GM19043 (cell line): Measurements from ENCODE around the gene CRIM1.
A peak's percentile ranks its signal among the peaks of the same experiment; 100 is the strongest.
"Not testable (repeated sequence)": the region's sequence is repeated elsewhere in the genome, so short reads cannot be mapped to it uniquely, and the experiment has no call there.

ENCODE experiments used
- ATAC-seq: cut with Tn5 transposase; IDR thresholded peaks from one replicate; pipeline ENCODE4 v1.9.1; 2021; ENCODE audit warnings: low read depth; ENCODE audit not compliant: unreplicated experiment

The CRIM1 gene

DNA sequence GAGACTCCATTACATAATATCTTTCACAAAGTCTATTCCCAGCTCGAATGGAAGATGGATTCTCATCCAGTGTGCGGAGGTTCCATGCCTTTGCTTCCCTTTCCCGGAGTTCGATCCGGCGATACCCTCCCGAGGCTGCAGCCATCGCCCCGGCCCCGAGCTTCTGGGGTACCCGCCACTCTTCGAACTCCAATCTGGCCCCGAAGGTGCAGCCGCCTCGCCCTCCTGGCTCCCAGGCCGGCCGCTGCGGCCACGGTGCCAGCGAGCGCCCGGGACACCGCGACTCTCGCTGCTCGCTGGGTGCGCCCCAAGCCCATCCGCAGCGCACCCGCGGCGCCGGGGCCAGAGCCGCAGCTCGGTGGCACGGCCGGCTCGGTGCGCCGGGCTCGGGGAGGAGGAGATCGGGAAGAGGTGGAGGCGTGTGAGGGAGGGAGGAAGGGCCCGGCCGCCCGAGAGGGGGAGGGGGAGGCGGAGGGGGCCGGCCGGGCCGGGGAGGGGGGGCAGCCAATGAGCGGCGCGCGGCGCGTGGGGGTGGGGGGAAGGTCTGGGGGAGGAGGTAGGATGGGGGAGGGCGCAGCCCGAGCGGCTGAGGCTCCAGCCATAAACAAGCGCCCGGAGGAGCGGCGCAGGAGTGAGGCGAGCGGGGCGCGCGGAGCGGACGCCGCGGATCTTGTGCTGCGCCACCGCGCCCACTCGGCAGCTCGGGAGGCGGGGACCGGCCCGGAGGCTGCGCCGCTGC, at the start of gene CRIM1:
Gene CRIM1, plus strand, starts transcription at position 628 of the 739 bp plus-strand sequence. CDS start 515 bp downstream, outside the sequence.
- ATAC-seq = peak; percentile 35

DNA sequence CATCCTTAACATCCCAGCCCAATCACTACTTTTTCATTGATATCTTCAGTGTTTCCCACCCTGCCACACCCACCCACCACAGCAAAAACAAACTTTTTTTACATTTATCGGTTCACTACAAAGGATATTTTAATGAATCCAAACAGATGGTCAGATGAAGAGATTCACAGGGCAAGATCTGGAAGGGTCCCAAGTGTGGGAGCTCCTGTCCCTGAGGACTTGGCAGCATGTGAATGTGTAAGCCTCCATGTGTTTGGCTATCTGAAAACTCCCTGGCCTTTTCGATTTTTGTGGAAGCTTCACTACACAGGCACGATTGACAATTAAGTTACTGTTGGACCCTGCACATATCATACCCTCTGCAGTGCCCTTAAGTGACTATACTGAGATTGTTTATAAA, 48.1 kb upstream of the CRIM1 start:
- no peak for ATAC-seq

DNA sequence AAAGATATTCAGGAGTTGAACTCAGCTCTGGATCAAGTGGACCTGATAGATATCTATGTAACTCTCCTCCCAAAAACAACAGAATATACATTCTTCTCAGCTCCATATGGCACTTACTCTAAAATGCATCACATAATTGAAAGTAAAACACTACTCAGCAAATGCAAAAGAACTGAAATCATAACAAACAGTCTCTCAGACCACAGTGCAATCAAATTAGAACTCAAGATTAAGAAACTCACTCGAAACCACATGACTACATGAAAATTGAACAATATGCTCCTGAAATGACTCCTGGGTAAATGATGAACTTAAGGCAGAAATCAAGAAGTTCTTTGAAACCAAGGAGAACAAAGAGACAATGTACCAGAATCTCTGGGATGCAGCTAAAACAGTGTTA, 45.1 kb upstream of the CRIM1 start:
- not testable (repeated sequence) for ATAC-seq

GRCh38 chr2:36318547-36318946, 37.0 kb upstream of the CRIM1 start:
- no peak for ATAC-seq

GRCh38 chr2:36322108-36322507, 33.5 kb upstream of the CRIM1 start:
- ATAC-seq = no peak

DNA sequence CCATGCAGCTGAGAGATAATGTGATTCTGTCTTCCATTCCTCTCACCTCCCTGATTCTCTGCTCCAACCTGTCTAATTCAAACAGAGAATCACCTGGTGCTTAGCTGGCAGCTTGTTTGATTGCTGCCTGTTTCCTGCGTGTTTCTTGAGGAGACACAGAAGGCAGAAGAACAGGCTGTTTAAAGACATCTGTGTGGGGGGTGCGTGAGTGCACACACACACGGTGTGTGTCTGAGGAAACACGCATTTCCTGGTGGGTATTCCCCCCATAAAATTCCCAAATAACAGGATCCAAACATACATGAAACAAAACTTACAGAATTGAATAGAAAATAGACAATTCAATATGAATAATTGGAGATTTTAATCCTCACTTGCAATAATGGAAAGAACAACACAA, 29.3 kb upstream of the CRIM1 start:
- ATAC-seq = no peak

- ATAC-seq = no peak
Measured at GRCh38 chr2:36329251-36329650, 26.3 kb upstream of the CRIM1 start.

DNA sequence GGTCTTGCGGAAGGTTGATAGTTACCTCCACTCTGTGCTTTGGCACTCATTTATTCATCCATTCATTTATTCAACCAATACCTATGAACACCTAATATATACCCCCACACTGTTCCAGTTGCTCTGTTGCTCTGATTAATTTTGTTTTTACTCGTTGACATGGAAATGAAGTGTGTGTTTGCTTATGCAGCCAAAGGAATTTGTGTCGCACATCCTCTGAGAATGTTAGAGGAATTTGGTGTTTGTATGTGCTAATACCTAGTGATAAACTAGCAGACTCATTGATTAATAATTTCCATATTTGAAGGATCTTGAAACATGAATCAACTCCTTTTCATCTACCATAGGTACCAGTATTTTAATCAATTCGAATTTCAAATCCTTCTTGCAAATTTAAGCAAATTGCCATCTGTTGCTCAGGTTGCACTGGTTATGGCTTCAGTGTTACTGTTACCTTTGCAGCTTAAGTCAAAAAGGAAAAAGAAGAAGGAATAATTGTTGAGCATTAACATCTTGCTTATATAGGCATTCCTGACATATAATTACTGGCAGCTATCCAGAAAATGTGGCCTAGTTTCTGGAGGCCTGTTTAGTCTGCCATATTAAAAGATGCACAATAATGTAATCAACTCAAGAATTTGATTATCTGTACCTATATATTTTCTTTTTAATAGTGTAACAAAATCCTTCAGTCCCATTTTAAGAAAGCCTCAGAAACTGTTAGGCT, 25.7 kb upstream of the CRIM1 start:
- ATAC-seq = no peak

GRCh38 chr2:36330473-36331395, 24.8 kb upstream of the CRIM1 start:
- ATAC-seq = no peak

DNA sequence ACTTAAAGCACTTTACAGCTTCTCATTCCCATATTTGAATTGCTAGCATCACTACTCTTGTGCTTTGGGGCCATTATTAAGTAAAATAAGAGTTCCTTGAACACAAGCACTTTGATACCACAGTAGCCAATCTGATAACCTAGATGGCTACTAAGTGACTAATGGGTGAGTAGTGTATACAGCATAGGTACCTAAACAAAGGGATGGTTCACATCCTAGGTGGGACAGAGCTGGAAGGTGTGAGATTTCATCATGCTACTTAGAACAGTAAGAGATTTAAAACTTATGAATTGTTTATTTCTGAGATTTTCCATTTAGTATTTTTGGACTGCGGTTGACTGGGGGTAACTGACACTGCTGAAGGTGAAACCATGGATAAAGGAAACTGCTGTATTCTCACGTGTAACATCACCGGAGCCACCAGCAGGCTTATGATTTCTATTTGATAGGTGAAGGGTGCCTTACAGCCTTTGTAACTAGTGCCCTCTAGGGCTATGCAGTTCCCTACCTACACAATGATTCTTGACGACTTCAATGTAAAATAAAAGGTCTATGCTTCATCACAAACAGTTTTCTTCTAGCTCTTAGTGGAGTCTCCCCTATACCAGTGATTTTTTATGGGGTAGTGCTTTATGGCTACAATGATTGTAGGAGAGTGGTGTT, 22.1 kb upstream of the CRIM1 start:
- no peak for ATAC-seq

- no peak for ATAC-seq
Measured at GRCh38 chr2:36335597-36335996, 20.0 kb upstream of the CRIM1 start.

- ATAC-seq = no peak
Measured at GRCh38 chr2:36336321-36336720, 19.3 kb upstream of the CRIM1 start.

DNA sequence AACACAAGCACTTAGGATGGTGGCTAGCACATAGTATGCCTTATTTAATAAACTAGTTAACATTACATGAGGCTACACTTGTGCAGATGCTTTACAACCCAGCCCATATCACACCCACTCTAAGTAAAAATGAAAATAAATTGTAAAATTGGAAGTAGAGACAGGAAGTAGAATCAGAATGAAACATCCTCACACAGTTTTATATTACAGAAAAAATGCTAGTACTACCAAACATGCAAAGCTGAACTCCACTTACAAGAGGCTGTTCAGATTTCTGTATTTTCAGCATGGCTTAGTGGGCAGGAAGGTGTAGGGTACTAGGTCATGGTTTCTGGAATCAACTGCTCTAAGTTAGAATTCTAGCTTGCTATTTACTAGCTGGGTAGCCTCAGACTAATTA, 18.2 kb upstream of the CRIM1 start:
- no peak for ATAC-seq

DNA sequence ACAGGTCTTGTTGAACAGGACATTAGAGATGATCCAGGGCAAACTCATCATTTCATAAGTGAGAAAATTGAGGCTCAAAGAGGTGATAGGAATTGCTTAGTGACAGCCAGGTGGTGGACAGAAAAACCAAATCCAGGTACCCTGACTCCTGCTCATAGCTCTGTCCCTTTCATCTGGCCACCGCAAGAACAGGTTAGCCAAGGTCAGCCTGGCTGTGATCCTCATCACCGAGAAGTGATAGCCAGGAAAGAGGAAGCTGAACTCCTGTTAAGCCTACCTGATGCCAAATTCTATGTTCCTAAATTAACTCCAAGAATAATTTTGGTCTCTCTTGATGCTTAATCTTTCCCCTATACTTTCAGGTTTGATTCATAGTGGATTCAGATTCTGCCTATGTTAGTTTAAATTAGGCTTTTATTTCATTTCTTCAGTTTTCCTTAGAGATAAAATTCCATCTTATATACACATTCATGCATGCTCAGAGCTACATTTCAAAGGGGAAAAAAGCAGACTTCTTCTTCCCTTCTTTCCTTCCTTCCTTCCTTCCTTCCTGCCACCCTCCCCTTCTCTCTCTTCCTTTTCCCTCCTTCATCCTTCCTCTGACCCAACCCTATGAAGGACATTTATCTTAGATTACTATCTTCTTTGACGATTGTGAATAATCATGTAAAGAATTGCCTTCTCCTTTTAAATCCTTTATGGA, 17.3 kb upstream of the CRIM1 start:
- no peak for ATAC-seq

- no peak for ATAC-seq
Measured at GRCh38 chr2:36338827-36339145, 16.8 kb upstream of the CRIM1 start.

DNA sequence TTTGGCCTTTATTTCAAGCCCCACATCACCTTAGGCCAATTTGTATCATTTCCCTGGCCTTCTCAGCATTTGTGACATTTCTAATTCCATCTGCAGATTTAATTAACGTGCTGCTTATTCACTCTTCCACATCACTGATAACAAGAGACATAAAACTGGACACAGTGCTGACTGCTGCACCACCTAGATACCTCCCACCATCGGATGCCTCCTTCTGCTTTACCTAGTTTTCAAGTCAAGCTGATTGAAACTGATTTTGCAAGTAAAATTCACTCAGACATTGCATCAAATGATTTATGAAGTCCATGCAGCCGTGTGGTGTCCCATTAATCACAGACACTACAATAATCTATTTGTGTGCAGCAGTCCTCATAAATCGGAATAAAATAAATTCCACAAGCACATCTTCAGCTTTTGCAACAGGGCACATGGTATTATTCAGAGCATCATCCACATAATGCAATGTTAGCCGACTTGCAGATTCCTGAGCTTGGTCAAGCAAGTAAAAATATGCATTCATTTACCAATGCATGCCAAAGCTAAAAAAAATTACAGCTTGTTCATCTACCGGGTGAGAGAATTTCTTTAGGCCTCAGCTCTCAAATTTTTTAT, 15.9 kb upstream of the CRIM1 start:
- ATAC-seq = no peak

- ATAC-seq = no peak
Measured at GRCh38 chr2:36343606-36344005, 12.0 kb upstream of the CRIM1 start.

GRCh38 chr2:36348721-36349120, 6.9 kb upstream of the CRIM1 start:
- no peak for ATAC-seq

GRCh38 chr2:36351291-36351690, 4.3 kb upstream of the CRIM1 start:
- ATAC-seq = no peak
